Erythroblast (primary cell): ENCODE data around the gene SH2B2.

Source experiments
- DNase-seq, 2 experiments: peaks; one replicate each; lab custom pipeline; 2025; lab: John Stamatoyannopoulos, UW
- GATA1 ChIP-seq: IDR thresholded peaks from 2 replicates; pipeline ENCODE4 v1.6.1; 2011; ENCODE audit warnings: low read depth, mild to moderate bottlenecking, control low read depth, low read length, moderate library complexity
- POLR2A ChIP-seq: IDR thresholded peaks from 2 replicates; pipeline ENCODE4 v1.6.1; 2011; ENCODE audit warnings: mild to moderate bottlenecking, low read length

Gene SH2B2

DNA sequence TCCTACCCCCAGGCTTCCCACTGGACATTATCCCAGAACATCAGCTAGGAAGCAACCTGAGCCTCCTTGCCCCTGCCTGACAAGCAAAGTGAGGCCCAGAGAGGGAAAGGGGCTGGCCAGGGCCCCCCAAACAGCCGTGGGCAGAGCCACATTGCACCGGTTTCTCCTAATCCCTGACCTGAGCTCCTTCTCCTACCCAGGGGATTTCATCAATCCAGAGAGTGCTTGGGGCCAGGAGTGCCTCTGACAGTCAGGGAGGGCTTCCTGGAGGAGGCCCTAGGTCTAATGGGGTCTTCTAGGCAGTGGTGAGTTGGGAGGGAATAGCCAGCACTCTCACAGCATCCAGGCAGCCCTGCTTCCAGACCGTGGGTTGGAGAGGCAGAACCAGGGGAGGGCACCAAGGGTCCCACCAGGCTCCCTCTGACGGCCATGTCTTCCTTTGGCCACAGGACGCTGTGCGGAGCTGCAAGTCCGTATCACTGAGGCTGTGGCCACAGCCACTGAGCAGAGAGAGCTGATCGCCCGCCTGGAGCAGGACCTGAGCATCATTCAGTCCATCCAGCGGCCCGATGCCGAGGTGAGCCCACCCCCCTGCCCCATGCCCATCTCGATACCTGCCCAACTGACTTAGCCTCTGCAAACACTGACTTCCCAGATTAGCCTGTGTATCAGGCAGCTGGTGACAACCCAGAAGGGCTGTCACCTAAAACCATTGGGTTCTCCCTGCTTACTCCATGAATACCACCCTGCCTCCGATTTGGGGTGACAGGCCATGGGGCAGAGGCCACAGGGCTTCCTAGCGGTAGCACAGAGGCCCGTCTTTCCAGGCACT, 13.5 kb upstream of the SH2B2 start:
- no peak for DNase-seq
- no peak for TF ChIP-seq POLR2A
- TF ChIP-seq GATA1 = no peak

DNA sequence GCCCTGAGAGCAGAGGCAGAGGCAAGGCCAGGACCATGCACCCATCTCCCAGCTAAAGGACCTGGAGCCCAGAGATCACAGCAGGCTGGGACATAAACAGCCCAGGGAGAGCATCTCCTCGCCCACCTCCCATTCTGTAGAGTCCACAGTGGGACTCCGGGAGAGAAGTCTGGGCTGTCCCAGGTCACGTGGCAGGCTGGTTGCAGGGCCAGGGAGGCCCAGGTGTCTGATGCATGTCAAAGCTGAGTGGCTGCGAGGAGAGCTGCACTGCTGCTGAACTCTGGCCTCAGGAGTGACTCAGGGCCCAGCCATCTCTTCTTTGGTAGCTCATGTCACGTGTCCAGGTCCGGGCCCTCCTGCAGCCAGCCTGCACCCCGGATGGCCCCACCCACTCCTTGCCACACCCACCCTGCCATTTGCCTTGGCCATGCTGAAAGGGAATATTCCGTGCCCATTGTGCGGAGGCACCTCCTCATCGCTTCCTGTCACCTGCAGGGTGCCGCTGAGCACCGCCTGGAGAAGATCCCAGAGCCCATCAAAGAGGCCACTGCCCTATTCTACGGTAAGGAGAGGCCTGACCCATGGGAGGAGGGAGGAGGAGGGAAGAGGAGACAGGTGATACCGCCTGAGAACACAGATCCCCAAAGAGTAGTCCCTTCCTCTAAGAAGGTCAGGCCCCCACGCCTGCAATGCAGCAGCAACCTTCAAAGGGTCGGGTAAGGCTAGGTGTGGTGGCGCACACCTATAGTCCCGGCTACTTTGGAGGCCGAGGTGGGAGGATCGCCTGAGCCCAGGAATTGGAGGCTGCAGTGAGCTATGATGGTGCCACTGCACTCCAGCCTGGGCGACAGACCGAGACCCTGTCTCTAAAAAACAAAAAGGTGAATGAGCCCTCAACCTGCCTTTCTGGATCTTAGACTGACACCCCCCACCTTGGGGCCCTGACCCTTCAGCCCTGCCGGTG, 12.6 kb upstream of the SH2B2 start:
- no peak for DNase-seq
- no peak for TF ChIP-seq POLR2A
- TF ChIP-seq GATA1 = no peak

GRCh38 chr7:102275123-102275703, 11.5 kb upstream of the SH2B2 start:
- TF ChIP-seq POLR2A = no peak
- TF ChIP-seq GATA1 = no peak
- no peak for DNase-seq

DNA sequence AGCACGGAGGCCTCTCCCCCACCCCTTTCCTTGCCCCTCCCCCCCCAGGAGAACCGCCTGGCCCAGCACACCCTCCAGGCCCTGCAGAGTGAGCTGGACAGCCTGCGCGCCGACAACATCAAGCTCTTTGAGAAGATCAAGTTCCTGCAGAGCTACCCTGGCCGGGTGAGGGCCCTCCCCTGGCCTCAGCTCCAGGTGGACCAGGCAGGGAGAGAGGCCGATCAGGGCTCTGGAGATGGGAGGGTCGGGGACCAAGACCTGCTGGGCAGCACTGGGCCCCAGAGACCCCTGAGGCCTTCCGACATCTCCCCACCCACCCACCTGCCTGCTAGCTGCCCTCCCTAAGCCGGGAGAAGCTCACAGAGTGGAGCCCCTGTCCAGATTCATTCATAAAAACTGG, 8.8 kb upstream of the SH2B2 start:
- TF ChIP-seq GATA1 (no peak), POLR2A (no peak)
- DNase-seq = no peak

GRCh38 chr7:102279537-102280400, 6.9 kb upstream of the SH2B2 start:
- DNase-seq = peak; percentile 56 to 68
- TF ChIP-seq GATA1 = no peak
- no peak for TF ChIP-seq POLR2A

DNA sequence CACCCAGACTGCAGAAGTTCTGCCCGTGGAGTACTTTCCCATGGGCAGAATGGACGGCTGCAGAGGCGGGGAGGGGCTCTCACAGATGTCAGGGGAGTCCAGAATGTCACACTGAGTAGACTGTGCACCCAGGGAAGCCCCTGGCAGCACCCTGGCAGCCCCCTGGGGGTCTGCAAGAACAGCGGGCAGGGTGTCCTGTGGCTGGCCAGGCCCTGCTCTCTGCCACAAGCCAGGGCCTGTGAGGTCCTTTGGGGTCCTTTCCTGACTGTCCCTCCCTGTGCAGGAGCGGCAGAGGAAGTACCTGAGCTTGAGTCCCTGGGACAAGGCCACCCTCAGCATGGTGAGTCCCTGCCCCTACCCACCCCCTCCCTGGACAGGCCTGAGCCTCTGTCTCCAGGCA, 6.1 kb upstream of the SH2B2 start:
- no peak for TF ChIP-seq POLR2A
- no peak for TF ChIP-seq GATA1
- no peak for DNase-seq

GRCh38 chr7:102281785-102282184, 4.9 kb upstream of the SH2B2 start:
- TF ChIP-seq POLR2A (no peak), GATA1 (no peak)
- DNase-seq = no peak

- TF ChIP-seq POLR2A (no peak), GATA1 (no peak)
- DNase-seq = no peak
Observed at GRCh38 chr7:102282465-102283362, 4.0 kb upstream of the SH2B2 start.

GRCh38 chr7:102283477-102284189, 3.0 kb upstream of the SH2B2 start:
- DNase-seq = no peak
- TF ChIP-seq GATA1 = no peak
- TF ChIP-seq POLR2A = no peak

- TF ChIP-seq POLR2A (no peak), GATA1 (no peak)
- no peak for DNase-seq
Observed at GRCh38 chr7:102284399-102284798, 2.3 kb upstream of the SH2B2 start.

- no peak for DNase-seq
- TF ChIP-seq GATA1 (no peak), POLR2A (no peak)
Observed at GRCh38 chr7:102284891-102285539, 1.7 kb upstream of the SH2B2 start.
